GM19193 (cell line): ENCODE results near the gene REPIN1.
A peak's percentile ranks its signal among the peaks of the same experiment; 100 is the strongest.

Experiments used
- POLR2A ChIP-seq: IDR thresholded peaks from 4 replicates; pipeline ENCODE4 v1.6.1; 2011; ENCODE audit not compliant: insufficient read depth, insufficient read length; ENCODE audit errors: extremely low read depth

REPIN1 gene

GRCh38 chr7:150400008-150400787 lies 31.6 kb downstream of the REPIN1 start:
- TF ChIP-seq POLR2A: no peak

DNA sequence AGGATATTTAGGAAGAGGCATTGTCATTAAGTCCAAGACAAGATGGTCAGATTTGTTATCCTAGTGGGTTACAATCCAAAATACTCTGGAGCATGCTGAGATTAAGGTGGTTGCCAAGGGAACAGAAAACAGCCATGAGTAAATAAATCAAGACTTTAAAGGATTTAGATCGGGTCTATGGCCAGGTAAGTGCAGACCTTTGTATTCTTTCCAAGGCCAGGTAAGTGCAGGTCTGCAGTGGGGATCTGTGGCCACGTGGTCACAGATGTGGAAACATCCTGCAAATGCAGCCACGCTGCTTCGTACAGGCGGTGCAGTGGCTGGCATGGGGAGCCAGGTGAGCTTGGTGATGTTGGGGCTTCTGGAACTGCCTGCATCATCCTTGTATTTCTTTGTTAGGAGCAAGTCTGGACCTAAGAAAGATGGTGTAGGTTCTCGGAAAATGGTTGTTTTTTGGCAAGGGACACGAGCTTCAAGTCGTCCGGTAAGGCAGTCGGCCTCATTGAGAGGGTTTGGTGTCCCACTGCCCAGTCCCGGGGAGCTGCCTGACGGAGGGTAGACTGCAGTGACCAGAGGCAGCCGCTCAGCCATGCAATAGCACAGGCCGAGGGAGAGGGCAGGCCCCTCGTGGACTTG lies 32.3 kb downstream of the REPIN1 start:
- no peak for TF ChIP-seq POLR2A

GRCh38 chr7:150401424-150401790 lies 32.8 kb downstream of the REPIN1 start:
- no peak for TF ChIP-seq POLR2A

DNA sequence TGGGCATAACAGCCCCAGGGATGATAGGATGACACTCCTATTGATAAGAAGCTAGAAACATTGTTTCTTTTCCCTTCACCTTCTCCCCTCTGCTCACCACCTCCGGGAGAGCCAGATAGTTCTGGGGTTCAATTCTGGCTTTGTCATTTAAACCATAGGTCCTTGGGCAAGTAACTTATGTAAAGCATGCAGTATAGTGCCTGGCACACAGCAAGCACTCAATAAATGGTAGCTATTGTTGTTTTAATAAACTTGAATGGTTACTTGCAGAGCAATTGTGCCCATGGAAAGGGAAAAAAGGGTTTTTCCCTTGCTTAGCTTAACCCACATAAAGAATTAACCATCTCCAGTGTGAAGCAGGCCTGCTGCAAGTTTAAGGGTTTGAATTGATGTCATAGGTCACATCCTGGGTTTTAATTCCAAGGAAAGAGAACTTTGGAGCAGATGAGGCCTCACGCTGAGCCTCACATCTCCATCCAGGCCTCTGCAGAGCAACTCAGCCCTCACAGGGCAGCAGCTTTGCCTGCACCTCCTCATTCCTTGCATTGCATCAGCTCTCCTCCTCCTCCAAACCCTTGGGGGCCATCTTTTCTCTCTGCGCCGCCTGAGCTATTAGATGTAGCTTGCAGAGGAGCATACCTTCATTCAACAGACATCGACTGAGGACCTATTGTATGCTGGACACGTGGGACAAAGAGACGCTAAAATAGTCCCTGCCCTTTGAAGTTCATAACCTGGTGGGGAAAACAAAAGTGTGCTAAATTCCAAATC lies 33.4 kb downstream of the REPIN1 start:
- no peak for TF ChIP-seq POLR2A

- no peak for TF ChIP-seq POLR2A
These were observed 34.2 kb downstream of the REPIN1 start for GRCh38 chr7:150402671-150403321.

GRCh38 chr7:150403376-150404171 lies 35.0 kb downstream of the REPIN1 start:
- TF ChIP-seq POLR2A: no peak

DNA sequence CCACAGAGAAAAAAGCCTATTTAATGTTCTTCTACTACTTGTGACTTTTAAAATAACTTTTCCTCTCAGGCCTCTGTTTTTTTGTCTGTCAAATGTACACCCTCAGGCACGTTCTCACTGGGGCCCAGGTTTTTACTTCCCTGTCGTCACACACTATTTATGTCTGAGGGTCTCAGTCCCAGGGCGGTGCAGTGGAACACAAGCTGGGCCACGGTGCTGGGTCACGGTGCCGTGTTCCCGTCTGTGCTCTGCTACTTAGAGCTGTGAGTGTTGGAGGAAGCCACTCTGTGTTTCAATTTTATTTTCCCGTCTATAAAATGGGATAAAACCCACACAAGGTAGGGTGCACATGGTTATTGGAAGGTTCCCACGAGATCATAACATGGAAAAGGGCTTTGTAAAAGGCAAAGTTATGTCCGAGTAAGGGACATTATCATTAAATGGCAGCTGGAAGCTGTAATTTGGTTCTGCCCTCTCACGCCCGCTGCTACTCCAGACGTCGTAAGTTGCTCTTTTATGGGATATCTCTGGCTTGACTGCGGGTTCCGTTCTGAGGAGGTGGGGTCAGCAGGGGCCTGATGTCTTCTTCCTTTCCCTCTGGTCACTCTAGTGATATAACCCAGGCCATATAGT lies 35.7 kb downstream of the REPIN1 start:
- no peak for TF ChIP-seq POLR2A

DNA sequence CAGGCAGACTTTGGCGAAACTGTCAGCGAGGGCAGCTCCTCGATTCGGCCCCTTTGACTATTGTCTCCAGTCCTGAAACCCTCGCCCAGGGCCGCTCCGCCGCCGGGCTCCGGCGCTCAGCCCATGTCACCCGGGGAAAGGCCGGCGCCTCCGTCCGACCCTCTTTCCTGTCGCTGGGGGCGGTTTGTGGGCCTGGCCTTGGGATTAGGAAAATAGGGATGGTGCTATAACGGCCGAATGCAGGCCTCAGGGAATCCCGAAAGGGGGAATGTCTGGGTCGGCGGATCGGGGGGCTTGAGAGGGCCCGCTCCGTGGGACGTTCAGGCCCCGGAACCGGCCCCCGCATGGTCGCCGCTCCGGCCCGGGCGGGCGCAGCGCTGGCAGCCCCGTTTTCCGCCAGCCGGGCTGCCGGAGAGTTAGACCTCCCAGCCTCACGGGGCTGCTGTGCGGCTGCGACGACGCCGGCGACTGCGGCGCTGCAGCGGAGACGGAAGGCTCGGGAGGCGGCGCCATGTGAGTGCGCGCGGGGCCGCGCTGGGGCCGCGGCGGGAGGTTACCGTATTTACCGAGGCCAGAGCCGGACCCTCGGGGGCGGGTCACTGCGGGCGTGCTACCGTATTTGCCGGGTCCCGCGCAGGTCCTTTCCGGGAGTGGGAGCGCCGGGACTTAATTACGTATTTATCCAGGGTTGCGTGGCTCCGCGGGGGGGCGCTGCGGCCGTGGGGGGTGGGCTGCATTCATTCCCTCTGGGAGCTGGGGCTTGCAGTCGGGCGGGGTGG lies 36.4 kb downstream of the REPIN1 start:
- TF ChIP-seq POLR2A: peak; percentile 87

DNA sequence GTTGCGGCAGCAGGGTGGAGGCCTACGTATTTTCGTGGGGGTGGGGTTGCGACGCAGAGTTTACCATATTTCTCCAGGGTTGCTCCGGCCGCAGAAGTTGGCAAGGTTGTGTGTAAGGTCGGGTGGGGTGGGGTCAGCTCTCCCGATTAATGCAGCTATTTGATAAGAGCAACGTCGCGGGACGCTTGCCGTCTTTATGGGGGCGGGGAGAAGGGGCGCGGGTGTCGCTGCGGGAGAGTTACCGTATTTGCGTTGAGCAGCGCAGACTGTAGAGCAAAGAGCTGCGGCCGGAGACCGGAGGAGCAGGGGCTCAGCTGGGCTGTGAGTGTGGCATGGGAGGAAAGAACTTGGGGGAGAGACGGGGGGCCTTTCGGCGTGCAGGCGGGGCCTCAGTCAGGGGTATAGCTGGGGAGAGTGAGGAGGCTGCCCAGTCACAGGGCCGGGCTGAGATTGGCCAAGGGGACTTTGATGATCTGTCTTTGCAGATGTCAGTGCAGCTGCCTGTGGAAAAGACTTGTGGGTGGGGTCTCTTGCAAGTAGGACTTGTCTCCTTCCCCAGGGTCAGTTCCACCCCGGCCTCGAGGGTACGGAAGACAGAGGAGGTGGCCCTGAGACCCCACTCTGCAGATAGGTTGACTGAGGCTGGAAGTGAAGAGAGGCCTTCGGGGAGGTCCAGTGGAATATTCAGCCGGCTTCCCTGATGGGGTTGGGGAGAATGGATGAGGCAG lies 37.1 kb downstream of the REPIN1 start:
- TF ChIP-seq POLR2A: peak; percentile 34

- peak; percentile 8 for TF ChIP-seq POLR2A
These were observed 37.6 kb downstream of the REPIN1 start for GRCh38 chr7:150406312-150406566.

DNA sequence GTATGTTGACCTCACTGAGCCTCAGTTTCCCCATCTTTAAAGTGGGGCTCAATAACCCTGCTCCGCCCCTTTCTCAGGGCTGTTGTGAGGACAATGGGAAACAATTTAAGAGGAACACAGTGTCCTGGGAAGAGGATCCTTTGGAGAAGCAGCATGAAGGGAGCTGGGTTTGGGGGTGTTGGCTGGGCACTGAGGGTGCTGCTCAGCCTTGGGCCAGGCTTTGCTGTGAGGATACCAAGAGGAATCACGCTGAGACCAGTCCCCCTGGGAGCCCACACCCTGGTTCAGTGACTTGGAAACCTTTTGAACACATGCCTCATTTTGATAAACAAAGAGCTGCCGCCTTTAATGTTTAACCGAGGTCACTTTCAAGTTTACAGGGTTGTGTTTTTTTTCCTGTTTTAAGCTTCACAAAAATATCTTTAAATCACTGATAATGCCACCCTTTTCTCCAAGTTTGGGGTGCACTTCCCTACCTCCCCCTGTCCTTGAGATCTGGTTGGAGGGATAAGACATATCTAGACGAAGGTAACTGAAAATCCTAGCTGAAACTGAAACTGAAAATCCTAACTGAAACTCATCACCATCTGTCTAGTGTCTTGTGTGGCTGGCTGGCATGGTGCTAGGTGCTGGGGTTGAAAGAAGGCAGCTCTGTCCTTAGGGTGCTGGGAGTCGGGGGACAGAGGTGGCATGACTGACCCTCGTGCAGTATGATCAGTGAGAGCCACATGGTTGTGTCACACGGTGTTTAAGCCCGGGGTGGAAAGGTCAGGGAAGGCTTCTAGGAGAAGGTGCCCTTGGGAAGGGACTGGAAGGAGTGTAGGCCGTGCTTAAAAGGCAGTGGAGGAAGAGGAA lies 38.2 kb downstream of the REPIN1 start:
- peak; percentile 7 for TF ChIP-seq POLR2A
